Neuronal stem cell (in vitro differentiated cells): ENCODE data around the gene TMEM135.
A peak's percentile ranks its signal among the peaks of the same experiment; 100 is the strongest.

Experiments
- DNase-seq: peaks from one replicate; pipeline ENCODE4 v3.0.0-alpha.2; 2013; ENCODE audit warnings: low spot score
- H2AFZ ChIP-seq: one replicate; pipeline ENCODE4 v1.6.1; 2013; ENCODE audit warnings: mild to moderate bottlenecking, low read length, inconsistent platforms
- H2AK5ac ChIP-seq: 2 replicates; pipeline ENCODE4 v1.6.1; 2013; ENCODE audit warnings: low read depth, mild to moderate bottlenecking, inconsistent platforms, low read length, moderate library complexity, mixed read lengths
- H2BK120ac ChIP-seq: 2 replicates; pipeline ENCODE4 v1.6.1; 2013; ENCODE audit warnings: low read depth, mild to moderate bottlenecking, inconsistent platforms, low read length, moderate library complexity, mixed read lengths
- H2BK12ac ChIP-seq: one replicate; pipeline ENCODE4 v1.6.1; 2013; ENCODE audit warnings: low read length, inconsistent platforms
- H2BK15ac ChIP-seq: 2 replicates; pipeline ENCODE4 v1.6.1; 2013; ENCODE audit warnings: mild to moderate bottlenecking, low read length, inconsistent platforms, mixed read lengths
- H2BK5ac ChIP-seq: one replicate; pipeline ENCODE4 v1.6.1; 2013; ENCODE audit warnings: inconsistent platforms, mild to moderate bottlenecking, low read length, moderate library complexity
- H3K14ac ChIP-seq: one replicate; pipeline ENCODE4 v1.6.1; 2013; ENCODE audit warnings: low read length, inconsistent platforms
- H3K18ac ChIP-seq: 2 replicates; pipeline ENCODE4 v1.6.1; 2013; ENCODE audit warnings: low read length, inconsistent platforms
- H3K23ac ChIP-seq: 2 replicates; pipeline ENCODE4 v1.6.1; 2013; ENCODE audit warnings: low read depth, mild to moderate bottlenecking, mixed read lengths, low read length, inconsistent platforms; ENCODE audit not compliant: poor library complexity
- H3K27ac ChIP-seq: replicated peaks from 3 replicates; pipeline ENCODE4 v1.5.1; 2013; ENCODE audit warnings: low read length, inconsistent platforms
- H3K27me3 ChIP-seq, 3 experiments: 2 replicates each; pipeline ENCODE4 v1.6.1; 2013; ENCODE audit warnings: low read length in 3 of 3, mild to moderate bottlenecking in 2 of 3, inconsistent platforms in 1 of 3, low read depth in 1 of 3, mixed read lengths in 1 of 3, moderate library complexity in 1 of 3; ENCODE audit not compliant: control insufficient read depth in 3 of 3, insufficient read depth in 3 of 3
- H3K36me3 ChIP-seq, 2 donors: replicated peaks in 1 of 2; 2 replicates each; pipeline ENCODE4 v1.6.1; 2013; ENCODE audit warnings: low read length in 2 of 2; ENCODE audit not compliant: control insufficient read depth in 2 of 2, insufficient read depth in 2 of 2
- H3K4ac ChIP-seq: 2 replicates; pipeline ENCODE4 v1.6.1; 2013; ENCODE audit warnings: inconsistent platforms, mild to moderate bottlenecking, low read length, moderate library complexity
- H3K4me1 ChIP-seq, 2 donors: 1 replicate in 1 of 2; 2 replicates in 1 of 2; pipeline ENCODE4 v1.6.1; 2013; ENCODE audit warnings: low read length in 2 of 2, low read depth in 1 of 2; ENCODE audit not compliant: control insufficient read depth in 2 of 2, insufficient read depth in 1 of 2
- H3K4me2 ChIP-seq: one replicate; pipeline ENCODE4 v1.6.1; 2013; ENCODE audit warnings: mild to moderate bottlenecking, low read length, inconsistent platforms; ENCODE audit not compliant: insufficient read depth, poor library complexity, severe bottlenecking
- H3K4me3 ChIP-seq, 2 donors: 2 replicates each; pipeline ENCODE4 v1.5.1; 2013; ENCODE audit warnings: low read length in 2 of 2, mild to moderate bottlenecking in 2 of 2, inconsistent platforms in 1 of 2, moderate library complexity in 1 of 2
- H3K79me1 ChIP-seq: one replicate; pipeline ENCODE4 v1.6.1; 2013; ENCODE audit warnings: low read depth, mild to moderate bottlenecking, inconsistent platforms, low read length, moderate library complexity
- H3K9ac ChIP-seq: one replicate; pipeline ENCODE4 v1.6.1; 2013; ENCODE audit warnings: mild to moderate bottlenecking, low read depth, low read length, inconsistent platforms; ENCODE audit not compliant: poor library complexity
- H3K9me3 ChIP-seq, 2 donors: replicated peaks in 1 of 2; 2 replicates each; pipeline versions ENCODE3 to v1.6.1; 2013; ENCODE audit warnings: low read length in 2 of 2, mild to moderate bottlenecking in 2 of 2, inconsistent platforms in 1 of 2, low read depth in 1 of 2, mixed read lengths in 1 of 2, moderate library complexity in 1 of 2; ENCODE audit not compliant: control insufficient read depth in 2 of 2, insufficient read depth in 1 of 2
- H4K8ac ChIP-seq: one replicate; pipeline ENCODE4 v1.6.1; 2013; ENCODE audit warnings: low read depth, mild to moderate bottlenecking, inconsistent platforms, low read length, moderate library complexity
- H4K91ac ChIP-seq: one replicate; pipeline ENCODE4 v1.6.1; 2013; ENCODE audit warnings: low read length, low read depth, mild to moderate bottlenecking, inconsistent platforms; ENCODE audit not compliant: poor library complexity
- WGBS, 2 donors: extraction: QIAGEN DNeasy Blood & Tissue Kit; methylation state at CpG; one replicate each; pipeline ENCODE4 v1.1.7; 2013; ENCODE audit warnings: missing lambda C conversion rate in 2 of 2, mixed read lengths in 1 of 2; ENCODE audit not compliant: insufficient read length in 2 of 2, insufficient replicate concordance in 1 of 2; ENCODE audit errors: extremely low coverage in 2 of 2; 5-methylcytosine and 5-hydroxymethylcytosine counted together

Gene TMEM135

GRCh38 chr11:87083029-87083428 lies 45.3 kb downstream of the TMEM135 start:
- H3K27me3 ChIP-seq: peaks cover 0 to 69% (median 0%) of the 10 kb centered on the region in 3 experiments
- H2BK120ac ChIP-seq: no peak overlapping the region
- no peak overlapping the region for H2AK5ac ChIP-seq
- no peak overlapping the region for H3K14ac ChIP-seq
- no peak overlapping the region for H2BK12ac ChIP-seq
- H3K36me3 ChIP-seq: no peaks in the 10 kb centered on the region
- no peak overlapping the region for H2BK15ac ChIP-seq
- H3K4ac ChIP-seq: no peak overlapping the region
- H3K23ac ChIP-seq: no peak overlapping the region
- H2BK5ac ChIP-seq: no peak overlapping the region
- H3K9me3 ChIP-seq: peaks cover 1 to 38% of the 10 kb centered on the region in 2 donors
- no peak overlapping the region for H2AFZ ChIP-seq
- H3K9ac ChIP-seq: no peak overlapping the region
- H3K4me1 ChIP-seq: peaks cover 3 to 5% of the 10 kb centered on the region in 2 donors
- H3K18ac ChIP-seq: no peak overlapping the region
- no peak overlapping the region for H4K91ac ChIP-seq
- H3K4me2 ChIP-seq: no peak overlapping the region
- no peak overlapping the region for H4K8ac ChIP-seq
- H3K79me1 ChIP-seq: peaks cover 3% of the 10 kb centered on the region
- no peak overlapping the region for H3K4me3 ChIP-seq
- WGBS, 2 donors: no CpG with 5 or more reads among the region's 2 CpGs
- peak; percentile 47 for DNase-seq
- no peak overlapping the region for H3K27ac ChIP-seq

DNA sequence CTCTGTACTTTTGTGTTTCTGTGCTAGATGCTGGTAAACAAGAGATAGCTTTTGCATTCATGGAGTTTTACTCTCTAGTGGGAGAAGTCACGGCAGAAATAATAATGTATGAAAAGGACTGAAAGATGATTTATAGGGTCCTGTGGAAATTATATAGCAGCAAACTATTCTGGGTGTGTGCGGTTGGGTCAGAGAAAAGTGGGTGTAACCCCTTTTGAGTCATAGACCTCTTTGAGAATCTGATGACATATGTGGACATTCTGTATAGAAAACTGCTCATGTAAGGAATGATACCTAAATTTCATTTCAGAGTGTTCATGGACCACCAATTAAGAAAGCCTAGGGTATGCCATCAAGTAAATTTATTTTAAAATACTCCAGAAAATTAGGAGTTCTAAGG lies 54.4 kb downstream of the TMEM135 start:
- Histone ChIP-seq H3K9ac (no peak overlapping the region), H2BK5ac (no peak overlapping the region), H2BK15ac (no peak overlapping the region), H3K9me3 (peaks cover 4 to 34% of the 10 kb centered on the region in 2 donors), H3K14ac (no peak overlapping the region), H2BK12ac (no peak overlapping the region), H3K4ac (no peak overlapping the region), H4K8ac (no peak overlapping the region), H3K79me1 (peaks cover 2% of the 10 kb centered on the region), H3K23ac (no peak overlapping the region), H2BK120ac (no peak overlapping the region), H3K18ac (no peak overlapping the region), H2AFZ (no peak overlapping the region), H3K27me3 (peaks cover 0 to 12% (median 0%) of the 10 kb centered on the region in 3 experiments), H3K4me1 (no peaks in the 10 kb centered on the region), H3K27ac (no peak overlapping the region), H3K4me3 (no peak overlapping the region), H2AK5ac (no peak overlapping the region), H4K91ac (no peak overlapping the region), H3K4me2 (no peak overlapping the region), H3K36me3 (no peaks in the 10 kb centered on the region)
- no CpG with 5 or more reads among the region's 2 CpGs for WGBS, 2 donors
- DNase-seq: no peak

- Histone ChIP-seq H3K4me2 (no peak overlapping the region), H3K79me1 (peaks cover 2% of the 10 kb centered on the region), H4K91ac (no peak overlapping the region), H3K4me1 (no peaks in the 10 kb centered on the region), H3K14ac (no peak overlapping the region), H3K18ac (no peak overlapping the region), H2BK15ac (no peak overlapping the region), H3K27ac (no peak overlapping the region), H2BK5ac (no peak overlapping the region), H2BK12ac (no peak overlapping the region), H2AFZ (no peak overlapping the region), H3K4ac (no peak overlapping the region), H3K9ac (no peak overlapping the region), H3K27me3 (peaks cover 0 to 11% (median 0%) of the 10 kb centered on the region in 3 experiments), H2AK5ac (no peak overlapping the region), H4K8ac (no peak overlapping the region), H3K4me3 (no peak overlapping the region), H3K36me3 (no peaks in the 10 kb centered on the region), H2BK120ac (no peak overlapping the region), H3K23ac (no peak overlapping the region), H3K9me3 (peaks cover 4 to 30% of the 10 kb centered on the region in 2 donors)
- no peak for DNase-seq
These were observed 54.8 kb downstream of the TMEM135 start for GRCh38 chr11:87092567-87092966.

DNA sequence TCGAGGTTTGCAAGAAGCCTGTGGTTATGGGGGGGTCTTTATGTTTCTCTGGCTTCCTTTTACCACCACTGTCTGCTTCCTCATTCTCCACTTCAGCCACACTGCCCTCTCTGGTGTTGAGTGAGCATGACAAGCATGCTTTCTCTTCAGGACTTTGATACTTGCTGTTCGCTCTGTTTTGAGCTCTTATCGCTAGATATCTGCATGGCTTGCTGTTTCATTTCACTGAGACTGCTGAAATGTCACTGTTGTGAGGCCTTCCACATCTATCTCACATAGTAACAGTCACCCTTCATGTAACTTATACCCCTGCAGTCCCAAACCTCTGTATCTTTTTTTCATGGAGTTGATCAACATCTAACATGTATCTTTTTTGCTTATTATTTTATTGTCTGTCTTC lies 59.8 kb downstream of the TMEM135 start:
- WGBS, 2 donors: no CpG with 5 or more reads among the region's 3 CpGs
- H3K36me3 ChIP-seq: no peaks in the 10 kb centered on the region

More for the DNA sequence above, 59.8 kb downstream of the TMEM135 start:
- Histone ChIP-seq H3K4me1 (no peaks in the 10 kb centered on the region), H3K9ac (no peak overlapping the region), H2BK15ac (no peak overlapping the region), H2AFZ (no peak overlapping the region), H2BK12ac (no peak overlapping the region), H3K79me1 (no peaks in the 10 kb centered on the region), H3K27me3 (no peaks in the 10 kb centered on the region), H4K91ac (no peak overlapping the region), H3K27ac (no peak overlapping the region), H4K8ac (no peak overlapping the region), H3K9me3 (peaks cover 0 to 6% of the 10 kb centered on the region in 2 donors), H2AK5ac (no peak overlapping the region), H3K4me3 (no peak overlapping the region), H3K23ac (no peak overlapping the region), H3K14ac (no peak overlapping the region), H2BK120ac (no peak overlapping the region), H2BK5ac (no peak overlapping the region), H3K18ac (no peak overlapping the region), H3K4ac (no peak overlapping the region), H3K4me2 (no peak overlapping the region)
- peak; percentile 18 for DNase-seq
